Articular chondrocyte of knee joint (primary cell): ENCODE results near the gene NPRL2. TPM values are rescaled to one million over a fixed set of nuclear protein-coding genes. Genes with fewer than 3 reads are reported as not detected.

Experiments used
- total RNA-seq: library from RNA; depleted of rRNA; stranded (reverse); fragments of >200 nt; gene quantifications from 2 replicates; pipeline ENCODE4 v1.2.3, GENCODE V29; 2012

Gene NPRL2
- 15.8 and 17.5 TPM in 2 replicates for total RNA-seq

DNA sequence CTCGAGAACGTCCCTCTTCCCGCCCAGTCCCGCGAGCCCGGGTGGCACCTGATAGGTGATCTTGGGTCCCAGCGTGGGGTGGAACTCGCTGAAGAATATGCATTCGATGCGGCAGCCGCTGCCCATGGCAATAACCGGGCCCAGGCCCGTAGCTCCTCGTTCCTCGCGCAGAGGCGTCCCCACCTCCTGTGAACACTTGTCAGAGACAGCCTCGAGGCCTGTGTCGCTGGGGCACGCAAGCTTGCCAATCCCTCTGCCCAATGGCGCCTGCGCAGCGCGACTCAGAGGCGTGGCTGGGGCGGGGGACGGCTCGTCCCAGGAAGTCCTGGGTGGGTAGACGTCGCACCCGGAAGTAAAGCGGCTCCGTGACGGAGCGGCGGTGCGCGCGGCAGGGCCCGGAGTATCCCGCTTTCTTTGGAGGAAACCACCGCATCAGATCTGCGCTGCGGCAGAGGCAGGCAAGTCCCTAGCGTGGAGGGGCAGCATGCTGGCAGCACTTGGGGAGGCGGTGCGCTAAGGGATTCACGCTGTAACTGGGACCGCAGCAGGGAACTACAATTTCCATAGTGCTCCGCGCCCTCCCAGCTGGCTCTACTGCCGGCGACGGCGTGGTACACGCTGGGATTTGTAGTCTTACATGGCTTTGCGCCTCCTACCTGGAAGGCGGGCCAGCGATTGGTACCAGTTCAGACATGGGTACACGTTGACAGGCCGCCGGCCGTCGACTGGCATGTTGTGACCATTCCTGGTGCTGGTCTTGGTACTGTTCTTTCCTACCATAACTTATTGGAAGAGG is at the start of gene NPRL2, which contains the start of gene CYB561D2:
Gene NPRL2 (minus strand): TSS at position 249 of the 796 bp plus-strand sequence. CDS start 123 bp downstream, at position 126.
Gene CYB561D2 (plus strand): TSS at position 336 of the 796 bp plus-strand sequence. CDS start 572 bp downstream, outside the sequence.

DNA sequence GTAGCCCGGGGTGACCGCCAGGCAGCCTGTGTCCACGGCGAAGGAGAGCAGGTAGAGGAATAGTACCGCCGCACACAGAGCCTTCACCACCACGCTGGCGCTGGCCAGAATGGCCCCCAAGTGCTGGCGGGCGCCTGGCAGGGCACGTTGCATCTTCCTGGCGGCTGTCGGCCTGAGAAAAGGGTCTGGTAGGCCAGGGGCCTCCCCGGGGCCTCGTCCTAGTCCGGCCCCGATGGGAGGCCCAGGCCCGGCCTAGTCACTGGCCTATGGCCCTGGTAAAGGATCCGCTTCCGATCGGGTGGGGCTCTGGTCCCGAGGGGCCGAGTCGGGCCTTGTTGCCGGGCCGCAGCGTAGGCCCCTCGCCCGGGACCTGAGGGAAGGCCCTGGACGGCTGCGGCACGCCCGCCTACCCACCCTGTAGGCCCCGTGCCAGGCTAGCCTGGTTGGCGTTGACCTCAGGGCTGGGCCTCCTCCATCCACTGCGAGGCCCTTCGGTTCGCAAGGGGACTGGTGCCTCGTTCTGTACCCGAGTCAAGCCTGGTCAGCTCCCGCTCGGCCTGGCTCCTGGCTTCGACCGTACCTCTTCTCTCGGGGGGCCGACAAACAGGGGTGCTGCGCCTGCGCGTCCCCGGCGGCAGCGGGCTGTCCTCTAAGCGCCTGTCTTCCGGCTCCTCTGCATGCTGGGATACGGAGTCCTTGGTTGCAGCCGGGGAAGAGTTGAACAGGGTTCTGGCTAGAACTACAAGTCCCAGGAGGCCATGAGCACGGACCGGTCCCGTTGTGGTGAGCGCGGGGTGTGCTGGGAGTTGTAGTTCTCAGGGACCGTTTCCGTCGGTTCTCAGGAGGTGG is 8.6 kb upstream of the NPRL2 start, which contains the start of gene TMEM115:
Gene TMEM115 (minus strand): TSS at position 611 of the 849 bp plus-strand sequence. CDS start 458 bp downstream, at position 153.

GRCh38 chr3:50345586-50346234 is 4.9 kb downstream of the NPRL2 start, which contains the start of gene ZMYND10:
Gene ZMYND10 (minus strand): TSS chr3:50345732. CDS start chr3:50345579, 153 bp downstream.

GRCh38 chr3:50340448-50341329 is 9.9 kb downstream of the NPRL2 start, which contains the start of gene RASSF1:
Gene RASSF1 (minus strand): TSS chr3:50340836. CDS start chr3:50340805, 31 bp downstream.

GRCh38 chr3:50327943-50328691 is 22.5 kb downstream of the NPRL2 start, which contains the start of gene TUSC2:
Gene TUSC2 (minus strand): TSS chr3:50328223. CDS start chr3:50328099, 124 bp downstream.

DNA sequence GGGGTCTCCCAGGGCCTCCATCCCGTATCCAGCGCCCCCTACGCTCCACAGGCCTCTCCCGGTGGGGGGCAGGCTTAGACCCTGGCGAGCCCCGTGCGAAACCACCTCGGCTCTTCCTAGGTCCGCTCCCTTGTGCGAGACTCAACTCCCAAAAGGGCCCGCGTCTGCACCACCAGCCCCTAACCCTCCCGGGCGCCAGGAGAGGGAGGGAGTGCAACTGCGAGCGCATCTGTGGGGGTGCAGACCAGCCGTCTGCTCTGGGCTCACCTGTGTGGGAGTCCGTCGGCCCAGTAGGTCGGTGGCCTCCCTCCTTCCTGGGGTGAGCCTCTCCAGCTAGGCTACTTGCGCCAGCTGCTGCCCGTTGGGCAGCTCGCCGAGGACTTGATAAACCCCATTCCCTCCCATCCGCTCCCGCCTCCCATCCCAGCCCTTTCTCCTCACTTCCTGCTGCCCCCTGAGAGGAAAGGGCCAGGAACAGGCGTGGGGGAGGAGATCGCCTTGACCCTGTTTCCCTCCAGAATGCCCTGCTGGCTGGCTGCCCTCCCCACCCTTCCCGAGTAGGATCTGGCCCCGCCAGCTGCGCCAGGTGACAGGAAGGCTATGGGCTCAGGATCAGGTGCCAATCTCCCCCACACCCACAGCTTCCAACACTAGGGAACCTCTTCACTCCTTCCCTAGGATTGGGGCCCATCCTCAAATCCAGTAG is 28.0 kb downstream of the NPRL2 start, which contains the start of gene HYAL2:
Gene HYAL2 (minus strand): TSS at position 360 of the 706 bp plus-strand sequence. CDS start 2,256 bp downstream, outside the sequence.

DNA sequence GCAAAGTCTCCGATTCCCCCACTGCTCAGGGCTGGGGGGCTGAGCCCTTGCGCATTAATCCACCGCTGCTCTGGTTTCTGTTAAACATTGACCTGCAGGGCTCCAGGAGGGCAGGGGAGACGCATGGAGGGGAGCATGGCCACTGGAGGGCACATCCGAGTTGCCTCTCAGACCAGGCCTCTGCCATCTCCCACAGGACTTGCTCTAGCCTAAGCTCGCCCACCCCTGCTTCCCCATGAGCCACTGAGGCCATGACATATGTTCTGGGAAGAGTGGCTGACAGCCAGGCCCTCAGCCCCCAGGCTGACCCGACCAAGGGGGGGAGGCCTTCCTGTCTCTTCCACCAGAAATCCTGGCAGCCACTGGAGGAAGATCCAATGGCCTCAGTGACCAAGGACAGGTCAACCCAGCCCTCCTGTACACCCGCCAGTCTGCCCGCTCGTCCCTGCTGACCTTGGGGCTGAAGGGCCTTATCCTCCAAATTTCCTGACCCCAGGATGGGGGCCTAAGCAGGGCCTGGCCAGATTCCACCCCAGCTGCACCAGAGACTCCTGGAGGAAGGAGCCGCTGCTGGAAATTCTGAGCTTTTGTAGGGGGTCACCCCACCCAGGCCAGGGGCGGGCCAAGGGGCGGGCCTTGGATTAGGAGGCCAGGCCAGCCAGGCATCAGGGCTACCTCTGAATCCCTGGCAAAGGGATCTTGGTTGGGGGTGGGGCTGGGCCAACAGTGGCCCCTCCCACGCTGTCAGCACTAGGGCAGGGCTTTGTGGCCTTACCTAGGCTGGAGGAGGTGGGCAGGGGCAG is 47.4 kb downstream of the NPRL2 start, which contains the start of gene HYAL1:
Gene HYAL1 (minus strand): TSS at position 562 of the 803 bp plus-strand sequence. CDS start 618 bp downstream, outside the sequence.

GRCh38 chr3:50298836-50299637 is 51.5 kb downstream of the NPRL2 start, which contains the start of the genes HYAL3 and NAA80:
Gene HYAL3 (minus strand): TSS chr3:50299405. CDS start chr3:50295602, 3,803 bp downstream.
Gene NAA80 (minus strand): TSS chr3:50299405. CDS start chr3:50297463, 1,942 bp downstream.

Other genes with a start within 250 kb of the NPRL2 start
- gene SEMA3F, start 195.5 kb downstream of the NPRL2 start, total RNA-seq: 9.5 and 14.2 TPM in 2 replicates
- gene GNAT1, start 159.2 kb downstream of the NPRL2 start, total RNA-seq: not detected in 2 replicates
- gene SLC38A3, start 145.5 kb downstream of the NPRL2 start, total RNA-seq: 0.11 and 0.39 TPM in 2 replicates
- gene GNAI2, start 114.6 kb downstream of the NPRL2 start, total RNA-seq: 211 and 281 TPM in 2 replicates
- 16.5 and 24.4 TPM in 2 replicates for gene SEMA3B, start 81.6 kb downstream of the NPRL2 start, total RNA-seq
- 0.13 and 0.22 TPM in 2 replicates for gene LSMEM2, start 71.7 kb downstream of the NPRL2 start, total RNA-seq
- 41.7 and 52.7 TPM in 2 replicates for gene IFRD2, start 58.3 kb downstream of the NPRL2 start, total RNA-seq
- gene HYAL3, start 51.4 kb downstream of the NPRL2 start, total RNA-seq: 1.8 and 3.3 TPM in 2 replicates
- 4.3 and 5.6 TPM in 2 replicates for gene NAA80, start 51.4 kb downstream of the NPRL2 start, total RNA-seq
- 14.5 and 15.5 TPM in 2 replicates for gene HYAL1, start 47.2 kb downstream of the NPRL2 start, total RNA-seq
- gene HYAL2, start 28.0 kb downstream of the NPRL2 start, total RNA-seq: 25.9 and 27.8 TPM in 2 replicates
- gene TUSC2, start 22.6 kb downstream of the NPRL2 start, total RNA-seq: 11.1 and 14.5 TPM in 2 replicates
- 19.1 and 21.7 TPM in 2 replicates for gene RASSF1, start 9.9 kb downstream of the NPRL2 start, total RNA-seq
- 2.0 and 4.2 TPM in 2 replicates for gene ZMYND10, start 5.0 kb downstream of the NPRL2 start, total RNA-seq
- gene CYB561D2, start 87 bp upstream of the NPRL2 start, total RNA-seq: 17.8 and 18.3 TPM in 2 replicates
- 40.9 and 47.1 TPM in 2 replicates for gene TMEM115, start 8.7 kb upstream of the NPRL2 start, total RNA-seq
- gene CACNA2D2, start 152.9 kb upstream of the NPRL2 start, total RNA-seq: 0.22 TPM in 1 of 2 replicates, not detected in the other
- 18.4 and 21.8 TPM in 2 replicates for gene C3orf18, start 217.0 kb upstream of the NPRL2 start, total RNA-seq
- 11.1 and 12.2 TPM in 2 replicates for gene HEMK1, start 218.7 kb upstream of the NPRL2 start, total RNA-seq